HEK293T (cell line): ENCODE data around the gene C16orf82.

Experiments used
- BHLHE40 ChIP-seq: fragments of 450-650 bp; IDR thresholded peaks from 2 replicates; pipeline ENCODE4 v1.6.1; 2016; ENCODE audit warnings: mild to moderate bottlenecking, moderate library complexity, borderline replicate concordance
- CTBP1 ChIP-seq: fragments of 450-650 bp; IDR thresholded peaks from 2 replicates; pipeline ENCODE4 v1.6.1; 2016; ENCODE audit warnings: borderline replicate concordance
- ELF4 ChIP-seq: fragments of 450-650 bp; IDR thresholded peaks from 2 replicates; pipeline ENCODE4 v1.6.1; 2017; ENCODE audit warnings: antibody characterized with exemption
- PKNOX1 ChIP-seq: fragments of 450-650 bp; IDR thresholded peaks from 2 replicates; pipeline ENCODE4 v1.6.1; 2016
- SP1 ChIP-seq: fragments of 450-650 bp; IDR thresholded peaks from 2 replicates; pipeline ENCODE4 v1.6.1; 2017
- SUZ12 ChIP-seq: fragments of 450-650 bp; IDR thresholded peaks from 2 replicates; pipeline ENCODE4 v1.6.1; 2016; ENCODE audit warnings: mild to moderate bottlenecking

- TF ChIP-seq CTBP1, result no peak
- TF ChIP-seq BHLHE40, result no peak
- TF ChIP-seq SUZ12, result no peak
- TF ChIP-seq SP1, result no peak
- no peak for TF ChIP-seq ELF4
- TF ChIP-seq PKNOX1, result no peak
Observed at GRCh38 chr16:27052007-27052406, 14.7 kb upstream of the C16orf82 start.
